Body of pancreas (tissue), 4 donors: ENCODE results near the gene NOC2L.

Experiments used
- POLR2A ChIP-seq, 3 donors: fragments of 450-650 bp; IDR thresholded peaks; one replicate each; pipeline ENCODE4 v1.6.1; 2016; ENCODE audit warnings: antibody characterized with exemption in 3 of 3, mild to moderate bottlenecking in 2 of 3
- TF ChIP-seq, protein P1 (sequence below), 7 experiments: fragments of 450-650 bp in 4 of 7; fragments of 200-600 bp in 3 of 7; sonication (generic) in 3 of 7; IDR thresholded peaks; one replicate each; pipeline ENCODE4 v1.5.1; 2016 to 2019; ENCODE audit warnings: antibody characterized with exemption in 7 of 7

DNA sequence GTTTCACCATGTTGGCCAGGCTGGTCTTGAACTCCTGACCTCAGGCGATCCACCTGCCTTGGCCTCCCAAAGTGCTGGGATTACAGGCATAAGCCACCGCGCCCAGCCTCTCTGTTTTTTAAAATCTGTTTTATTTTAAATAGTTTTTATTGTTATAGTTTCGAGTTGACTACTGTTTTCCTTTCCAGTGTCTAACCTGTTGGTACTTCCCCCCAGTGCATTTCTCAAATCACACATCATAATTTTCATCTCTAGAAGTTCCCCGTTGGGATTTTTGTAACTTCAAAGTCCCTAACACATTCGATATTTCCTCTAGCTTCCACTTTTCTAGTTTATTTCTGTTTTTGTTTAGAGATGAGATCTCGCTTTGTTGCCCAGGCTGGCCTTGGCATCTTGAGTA is 33.3 kb upstream of the NOC2L start:
- TF ChIP-seq, protein P1, sequence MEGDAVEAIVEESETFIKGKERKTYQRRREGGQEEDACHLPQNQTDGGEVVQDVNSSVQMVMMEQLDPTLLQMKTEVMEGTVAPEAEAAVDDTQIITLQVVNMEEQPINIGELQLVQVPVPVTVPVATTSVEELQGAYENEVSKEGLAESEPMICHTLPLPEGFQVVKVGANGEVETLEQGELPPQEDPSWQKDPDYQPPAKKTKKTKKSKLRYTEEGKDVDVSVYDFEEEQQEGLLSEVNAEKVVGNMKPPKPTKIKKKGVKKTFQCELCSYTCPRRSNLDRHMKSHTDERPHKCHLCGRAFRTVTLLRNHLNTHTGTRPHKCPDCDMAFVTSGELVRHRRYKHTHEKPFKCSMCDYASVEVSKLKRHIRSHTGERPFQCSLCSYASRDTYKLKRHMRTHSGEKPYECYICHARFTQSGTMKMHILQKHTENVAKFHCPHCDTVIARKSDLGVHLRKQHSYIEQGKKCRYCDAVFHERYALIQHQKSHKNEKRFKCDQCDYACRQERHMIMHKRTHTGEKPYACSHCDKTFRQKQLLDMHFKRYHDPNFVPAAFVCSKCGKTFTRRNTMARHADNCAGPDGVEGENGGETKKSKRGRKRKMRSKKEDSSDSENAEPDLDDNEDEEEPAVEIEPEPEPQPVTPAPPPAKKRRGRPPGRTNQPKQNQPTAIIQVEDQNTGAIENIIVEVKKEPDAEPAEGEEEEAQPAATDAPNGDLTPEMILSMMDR (IDR thresholded peaks at IDR 0.05): no peak
- no peak for TF ChIP-seq POLR2A (IDR thresholded peaks at IDR 0.05)
